Endodermal cell (in vitro differentiated cells): ENCODE data around the gene ZBP1. TPM values are rescaled to one million over a fixed set of nuclear protein-coding genes. Genes with fewer than 3 reads are reported as not detected.

ENCODE experiments used
- DNase-seq: peaks from one replicate; pipeline ENCODE4 v3.0.0-alpha.2; 2017
- H3K27ac ChIP-seq: 2 replicates; pipeline ENCODE4 v1.5.1; 2013; ENCODE audit warnings: mild to moderate bottlenecking, low read depth, low read length, moderate library complexity
- H3K27me3 ChIP-seq: 2 replicates; pipeline ENCODE4 v1.6.1; 2013; ENCODE audit warnings: mild to moderate bottlenecking, low read length, moderate library complexity; ENCODE audit not compliant: insufficient read depth, control insufficient read depth, poor library complexity, severe bottlenecking
- H3K36me3 ChIP-seq: 2 replicates; pipeline ENCODE4 v1.7.0; 2013; ENCODE audit warnings: mild to moderate bottlenecking, low read length, moderate library complexity; ENCODE audit not compliant: control insufficient read depth, insufficient read depth
- H3K4me1 ChIP-seq: one replicate; pipeline ENCODE4 v1.7.0; 2013; ENCODE audit warnings: low read length; ENCODE audit not compliant: control insufficient read depth, insufficient read depth
- H3K4me3 ChIP-seq: 2 replicates; pipeline ENCODE4 v1.5.1; 2013; ENCODE audit warnings: mild to moderate bottlenecking, low read length, moderate library complexity
- H3K9ac ChIP-seq: 2 replicates; pipeline ENCODE4 v1.6.1; 2013; ENCODE audit warnings: mild to moderate bottlenecking, low read length, moderate library complexity; ENCODE audit not compliant: poor library complexity, severe bottlenecking; ENCODE audit errors: extremely low read depth
- H3K9me3 ChIP-seq: 2 replicates; pipeline ENCODE4 v1.6.1; 2013; ENCODE audit warnings: mild to moderate bottlenecking, low read length, moderate library complexity; ENCODE audit not compliant: control insufficient read depth
- H3K27ac Mint-ChIP-seq: 2 replicates; pipeline ENCODE4 v1.8.0; 2020; ENCODE audit warnings: mixed read lengths
- H3K27me3 Mint-ChIP-seq: 2 replicates; pipeline ENCODE4 v1.8.0; 2021; ENCODE audit warnings: mild to moderate bottlenecking, mixed read lengths; ENCODE audit not compliant: insufficient read depth
- H3K36me3 Mint-ChIP-seq: 2 replicates; pipeline ENCODE4 v1.8.0; 2020; ENCODE audit warnings: low read depth, mixed read lengths
- H3K4me1 Mint-ChIP-seq: 2 replicates; pipeline ENCODE4 v1.8.0; 2020; ENCODE audit warnings: mixed read lengths
- H3K4me3 Mint-ChIP-seq: 2 replicates; pipeline ENCODE4 v1.8.0; 2020; ENCODE audit warnings: mild to moderate bottlenecking, moderate library complexity, mixed read lengths
- H3K9me3 Mint-ChIP-seq: 2 replicates; pipeline ENCODE4 v1.8.0; 2020; ENCODE audit warnings: mild to moderate bottlenecking, mixed read lengths
- CTCF ChIP-seq: fragments of 200-600 bp; sonication (generic); conservative IDR thresholded peaks from 2 replicates; pipeline ENCODE4 v1.5.0; 2021; ENCODE audit warnings: antibody characterized with exemption, mild to moderate bottlenecking
- WGBS, 2 experiments: methylation state at CpG; one replicate each; pipeline versions ENCODE4 v1.1.5 to v1.1.7; 2013; ENCODE audit warnings: missing lambda C conversion rate in 2 of 2, mixed read lengths in 1 of 2; ENCODE audit not compliant: insufficient coverage in 1 of 2, insufficient read length in 1 of 2; 5-methylcytosine and 5-hydroxymethylcytosine counted together
- total RNA-seq, 2 donors: library from RNA; stranded (reverse); fragmentation: NEBNext Ultra II Directional in 1 of 2; extraction: Animal tissue kit (Norgen Biotek cat#: 25700) in 1 of 2; gene quantifications; 2 replicates in 1 of 2; 3 replicates in 1 of 2; pipeline ENCODE4 v1.2.1, GENCODE V29; 2021

ZBP1 gene
- total RNA-seq, 2 donors from 2014 or later = not detected

GRCh38 chr20:57611586-57612311 lies 8.5 kb downstream of the ZBP1 start:
- Mint-ChIP-seq H3K9me3 (no peaks in the 10 kb centered on the region), H3K27ac (no peak overlapping the region), H3K27me3 (peaks cover 2% of the 10 kb centered on the region), H3K4me3 (no peak overlapping the region), H3K36me3 (no peaks in the 10 kb centered on the region), H3K4me1 (no peaks in the 10 kb centered on the region)
- Histone ChIP-seq H3K27me3 (no peaks in the 10 kb centered on the region), H3K4me3 (no peak overlapping the region), H3K9me3 (no peaks in the 10 kb centered on the region), H3K36me3 (no peaks in the 10 kb centered on the region), H3K27ac (no peak overlapping the region), H3K9ac (no peak overlapping the region), H3K4me1 (no peaks in the 10 kb centered on the region)
- DNase-seq = peak; percentile 25
- WGBS, 2 experiments = 89 to 91% methylated on average over 9 to 17 of the region's 18 CpGs
- TF ChIP-seq CTCF = no peak

- Histone ChIP-seq H3K27ac (no peak overlapping the region), H3K9me3 (no peaks in the 10 kb centered on the region), H3K4me3 (no peak overlapping the region), H3K36me3 (no peaks in the 10 kb centered on the region), H3K4me1 (no peaks in the 10 kb centered on the region), H3K27me3 (no peaks in the 10 kb centered on the region), H3K9ac (no peak overlapping the region)
- 90 to 91% methylated on average over 13 to 18 of the region's 18 CpGs for WGBS, 2 experiments
- H3K4me1 Mint-ChIP-seq = no peaks in the 10 kb centered on the region
- peak overlapping the region; percentile 31 for H3K27ac Mint-ChIP-seq
- no peak for TF ChIP-seq CTCF
- H3K27me3 Mint-ChIP-seq = peaks cover 4% of the 10 kb centered on the region
- no peaks in the 10 kb centered on the region for H3K36me3 Mint-ChIP-seq
- H3K4me3 Mint-ChIP-seq = no peak overlapping the region
- no peaks in the 10 kb centered on the region for H3K9me3 Mint-ChIP-seq
- no peak for DNase-seq
Measured at GRCh38 chr20:57610261-57610952, 9.8 kb downstream of the ZBP1 start.

- Mint-ChIP-seq H3K4me3 (no peak overlapping the region), H3K27me3 (peaks cover 4% of the 10 kb centered on the region)
Measured at GRCh38 chr20:57609842-57610167, 10.4 kb downstream of the ZBP1 start.

More at GRCh38 chr20:57609842-57610167, 10.4 kb downstream of the ZBP1 start:
- WGBS, 2 experiments = 96 to 100% methylated on average over 4 to 8 of the region's 8 CpGs
- no peak overlapping the region for H3K27ac Mint-ChIP-seq
- Histone ChIP-seq H3K27ac (no peak overlapping the region), H3K4me3 (no peak overlapping the region), H3K4me1 (no peaks in the 10 kb centered on the region), H3K27me3 (no peaks in the 10 kb centered on the region), H3K9me3 (no peaks in the 10 kb centered on the region), H3K36me3 (no peaks in the 10 kb centered on the region), H3K9ac (no peak overlapping the region)
- H3K4me1 Mint-ChIP-seq = no peaks in the 10 kb centered on the region
- no peaks in the 10 kb centered on the region for H3K9me3 Mint-ChIP-seq
- TF ChIP-seq CTCF = peak; percentile 61
- no peak for DNase-seq
- no peaks in the 10 kb centered on the region for H3K36me3 Mint-ChIP-seq
